HepG2 (cell line): ENCODE measurements around the gene MPPE1. TPM values are rescaled to one million over a fixed set of nuclear protein-coding genes. Genes with fewer than 3 reads are reported as not detected.

Source experiments
- ATF7-NPFF ChIP-seq: sonication (generic); formaldehyde crosslinking; IDR thresholded peaks from 2 replicates; pipeline ENCODE4 v1.8.1; 2023; ENCODE audit warnings: mild to moderate bottlenecking, low read depth, missing genetic modification reagents, moderate library complexity
- CBX1 ChIP-seq: IDR thresholded peaks from one replicate; pipeline ENCODE4 v1.6.1; 2016; ENCODE audit warnings: antibody characterized with exemption, low read depth
- CEBPB ChIP-seq: IDR thresholded peaks from 2 replicates; pipeline ENCODE4 v1.6.1; 2011; ENCODE audit warnings: low read depth, low read length, improper control_type of control experiment, borderline replicate concordance
- CHCHD3 ChIP-seq: sonication (generic); formaldehyde crosslinking; IDR thresholded peaks from 2 replicates; pipeline ENCODE4 v1.8.0; 2022; ENCODE audit warnings: mild to moderate bottlenecking, missing genetic modification reagents, moderate library complexity
- DBP ChIP-seq: sonication (generic); formaldehyde crosslinking; IDR thresholded peaks from 2 replicates; pipeline ENCODE4 v1.4.0; 2020; ENCODE audit warnings: missing genetic modification reagents; ENCODE audit errors: not compliant biosample characterization
- ELF3 ChIP-seq: IDR thresholded peaks from 2 replicates; pipeline ENCODE4 v1.6.1; 2016; ENCODE audit warnings: missing genetic modification reagents, missing compliant biosample characterization
- FOSL2 ChIP-seq: sonication (generic); formaldehyde crosslinking; IDR thresholded peaks from 2 replicates; pipeline ENCODE4 v1.4.0; 2020; ENCODE audit warnings: missing genetic modification reagents
- GATAD2A ChIP-seq: IDR thresholded peaks from 2 replicates; pipeline ENCODE4 v1.6.1; 2016
- HES4 ChIP-seq: sonication (generic); formaldehyde crosslinking; IDR thresholded peaks from 2 replicates; pipeline ENCODE4 v1.9.0; 2021; ENCODE audit warnings: mild to moderate bottlenecking, missing genetic modification reagents, borderline replicate concordance
- HNF4G ChIP-seq, 2 experiments: sonication (generic) in 1 of 2; formaldehyde crosslinking in 1 of 2; IDR thresholded peaks; 2 replicates each; pipeline versions ENCODE4 v1.4.0 to v1.6.1; 2011 to 2020; ENCODE audit warnings: borderline replicate concordance in 2 of 2, low read depth in 2 of 2, mild to moderate bottlenecking in 2 of 2, low read length in 1 of 2, missing genetic modification reagents in 1 of 2, moderate library complexity in 1 of 2
- JUN ChIP-seq: sonication (generic); formaldehyde crosslinking; IDR thresholded peaks from 2 replicates; pipeline ENCODE4 v1.4.0; 2020; ENCODE audit warnings: mild to moderate bottlenecking, missing genetic modification reagents
- MXI1 ChIP-seq: IDR thresholded peaks from 3 replicates; pipeline ENCODE4 v1.6.1; 2012; ENCODE audit warnings: low read depth, low read length, inconsistent platforms, borderline replicate concordance
- NFE2L1 ChIP-seq: sonication (generic); formaldehyde crosslinking; IDR thresholded peaks from 2 replicates; pipeline ENCODE4 v1.4.0; 2020; ENCODE audit warnings: missing genetic modification reagents, mild to moderate bottlenecking, borderline replicate concordance
- PHB2 ChIP-seq: fragments of 450-650 bp; IDR thresholded peaks from 2 replicates; pipeline ENCODE4 v1.6.1; 2018; ENCODE audit not compliant: partially characterized antibody
- PRDM10 ChIP-seq: sonication (generic); formaldehyde crosslinking; IDR thresholded peaks from 2 replicates; pipeline ENCODE4 v1.4.0; 2020; ENCODE audit warnings: low read depth, missing genetic modification reagents
- SOX6 ChIP-seq, 2 experiments: fragments of 450-650 bp in 1 of 2; sonication (generic) in 1 of 2; formaldehyde crosslinking in 1 of 2; IDR thresholded peaks; 2 replicates each; pipeline versions ENCODE4 v1.4.0 to v1.6.1; 2017 to 2020; ENCODE audit warnings: antibody characterized with exemption in 1 of 2, mild to moderate bottlenecking in 1 of 2, missing genetic modification reagents in 1 of 2
- STAG1 ChIP-seq: sonication (generic); formaldehyde crosslinking; IDR thresholded peaks from 2 replicates; pipeline ENCODE4 v1.4.0; 2020; ENCODE audit warnings: missing genetic modification reagents
- TAF15 ChIP-seq: fragments of 200-400 bp; formaldehyde crosslinking; IDR thresholded peaks from one replicate; pipeline ENCODE4 v1.6.1; 2018; ENCODE audit warnings: mild to moderate bottlenecking, low read depth, low read length; ENCODE audit not compliant: poor library complexity, severe bottlenecking
- YEATS4 ChIP-seq: sonication (generic); formaldehyde crosslinking; IDR thresholded peaks from 2 replicates; pipeline ENCODE4 v1.4.0; 2020; ENCODE audit warnings: missing genetic modification reagents, borderline replicate concordance
- ZFP36L2 ChIP-seq: sonication (generic); formaldehyde crosslinking; IDR thresholded peaks from 2 replicates; pipeline ENCODE4 v1.4.0; 2020; ENCODE audit warnings: missing genetic modification reagents
- ZNF557 ChIP-seq: sonication (generic); formaldehyde crosslinking; IDR thresholded peaks from 2 replicates; pipeline ENCODE4 v1.4.0; 2020; ENCODE audit warnings: missing genetic modification reagents
- ZNF678 ChIP-seq: sonication (generic); formaldehyde crosslinking; IDR thresholded peaks from 2 replicates; pipeline ENCODE4 v1.4.0; 2020; ENCODE audit warnings: mild to moderate bottlenecking, missing genetic modification reagents
- ZNF788 ChIP-seq: sonication (generic); formaldehyde crosslinking; IDR thresholded peaks from 2 replicates; pipeline ENCODE4 v1.5.0; 2020; ENCODE audit warnings: mild to moderate bottlenecking, missing genetic modification reagents, borderline replicate concordance
- ZSCAN21 ChIP-seq: sonication (generic); formaldehyde crosslinking; IDR thresholded peaks from 2 replicates; pipeline ENCODE4 v1.8.0; 2022; ENCODE audit warnings: mild to moderate bottlenecking, missing genetic modification reagents, moderate library complexity, borderline replicate concordance
- ZSCAN25 ChIP-seq: sonication (generic); formaldehyde crosslinking; IDR thresholded peaks from 2 replicates; pipeline ENCODE4 v1.8.0; 2022; ENCODE audit warnings: mild to moderate bottlenecking, missing genetic modification reagents
- polyA plus RNA-seq, 8 experiments: library from polyadenylated mRNA; depleted of rRNA in 3 of 8; stranded (reverse) in 7 of 8; unstranded in 1 of 8; fragments of >200 nt; fragmentation: Illumina TruSeq in 4 of 8; extraction: Trizol in 4 of 8; gene quantifications; 2 replicates each; pipeline versions ENCODE4 v1.2.1 to v1.2.3, GENCODE V29; 2011 to 2016; ENCODE audit warnings: low read depth in 4 of 8, missing spikeins in 1 of 8, mixed read lengths in 1 of 8; ENCODE audit not compliant: insufficient read depth in 1 of 8
- total RNA-seq, 5 experiments: library from RNA; depleted of rRNA; stranded (reverse); fragments of >200 nt; fragmentation: Illumina TruSeq; extraction: Trizol; gene quantifications; 2 replicates each; pipeline ENCODE4 v1.2.3, GENCODE V29; 2016; ENCODE audit warnings: low read depth in 1 of 5
- TF ChIP-seq, protein P1 (sequence below): sonication (generic); formaldehyde crosslinking; IDR thresholded peaks from 2 replicates; pipeline ENCODE4 v1.8.1; 2023; ENCODE audit warnings: mild to moderate bottlenecking, missing genetic modification reagents, borderline replicate concordance

The MPPE1 gene
- total and polyA plus RNA-seq, 2 of the 13 experiments (the other 11 are each of a cell fraction or from before 2014, with no cell fraction given): 9.6 to 11.9 TPM

DNA sequence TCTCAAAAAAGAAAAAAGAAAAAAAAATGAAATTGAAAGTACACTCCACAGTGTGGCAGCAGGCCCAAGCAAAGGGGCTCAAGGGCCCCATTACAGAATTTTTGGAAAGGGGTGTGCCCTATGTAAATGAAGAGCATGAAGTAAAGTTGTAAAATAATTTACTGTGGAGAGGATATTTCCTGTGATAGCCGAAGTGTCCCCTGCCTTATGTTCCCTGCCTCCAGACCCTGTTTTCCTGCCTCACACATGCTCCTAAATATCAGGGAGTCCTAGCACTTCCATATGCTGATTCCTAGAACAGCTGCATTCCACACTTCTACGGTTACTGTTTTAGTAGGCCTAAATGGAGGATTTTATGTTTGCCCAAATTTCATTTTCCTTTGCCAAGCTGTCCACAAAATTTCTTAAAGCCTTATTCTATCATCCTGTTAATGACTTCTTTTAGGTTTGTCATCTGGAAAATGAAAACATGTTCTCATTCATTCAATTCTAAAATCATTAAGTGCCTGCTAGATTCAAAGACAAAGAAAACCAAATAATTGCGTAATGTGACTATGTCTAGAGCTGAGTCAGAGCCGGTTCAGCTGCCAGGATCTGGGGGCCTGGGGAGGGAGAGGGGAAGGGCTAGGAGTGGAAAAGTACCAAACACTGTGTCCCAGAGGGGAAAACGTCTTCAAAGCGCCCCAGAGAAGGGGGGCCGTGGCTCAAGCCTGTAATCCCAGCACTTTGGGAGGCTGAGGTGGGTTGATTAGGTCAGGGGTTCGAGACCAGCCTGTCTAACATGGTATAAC is 47.3 kb upstream of the MPPE1 start (continued):
- no peak for TF ChIP-seq HNF4G (IDR thresholded peaks at IDR 0.05; ENCODE audit: borderline replicate concordance, low read depth, low read length)
- no peak for TF ChIP-seq HNF4G (CRISPR knock-in tag; IDR thresholded peaks at IDR 0.05; ENCODE audit: borderline replicate concordance, low read depth)
- no peak for TF ChIP-seq DBP (CRISPR knock-in tag)
- peak; percentile 97 for TF ChIP-seq FOSL2
- TF ChIP-seq PRDM10 (CRISPR knock-in tag): 0 out of 2 replicates have a peak, but pooled peaks have one; percentile 47
- TF ChIP-seq CEBPB: peak; percentile 95
- TF ChIP-seq JUN: peak; percentile 67; the same call in 1 of the 2 replicates
- TF ChIP-seq ZFP36L2 (CRISPR knock-in tag): no peak
- TF ChIP-seq HES4 (CRISPR knock-in tag): no peak
- no peak for TF ChIP-seq YEATS4 (CRISPR knock-in tag)
- TF ChIP-seq, protein P1, sequence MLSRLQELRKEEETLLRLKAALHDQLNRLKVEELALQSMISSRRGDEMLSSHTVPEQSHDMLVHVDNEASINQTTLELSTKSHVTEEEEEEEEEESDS (CRISPR knock-in tag): no peak
- no peak for TF ChIP-seq STAG1
- TF ChIP-seq CBX1: no peak
- TF ChIP-seq PHB2: no peak
- no peak for TF ChIP-seq CHCHD3
- 0 out of 2 replicates have a peak, but pooled peaks have one; percentile 49 for TF ChIP-seq ELF3 (CRISPR knock-in tag)
- no peak for TF ChIP-seq ZSCAN21 (CRISPR knock-in tag)
- no peak for TF ChIP-seq ATF7-NPFF
- no peak for TF ChIP-seq ZNF678 (CRISPR knock-in tag)
- no peak for TF ChIP-seq TAF15
- TF ChIP-seq ZNF788 (CRISPR knock-in tag): no peak
- no peak for TF ChIP-seq MXI1
- TF ChIP-seq NFE2L1 (CRISPR knock-in tag): no peak
- TF ChIP-seq ZSCAN25 (CRISPR knock-in tag): no peak
- peak; percentile 90 for TF ChIP-seq GATAD2A (CRISPR knock-in tag)
- TF ChIP-seq ZNF557 (CRISPR knock-in tag): no peak
- no peak for TF ChIP-seq SOX6 (IDR thresholded peaks at IDR 0.05)
- peak; percentile 85 for TF ChIP-seq SOX6 (CRISPR knock-in tag; IDR thresholded peaks at IDR 0.05)
